Erythroblast (primary cell): Measurements from ENCODE around the gene CTNNAL1.

ENCODE experiments used
- GATA1 ChIP-seq: IDR thresholded peaks from 2 replicates; pipeline ENCODE4 v1.6.1; 2011; ENCODE audit warnings: low read depth, mild to moderate bottlenecking, control low read depth, low read length, moderate library complexity
- POLR2A ChIP-seq: IDR thresholded peaks from 2 replicates; pipeline ENCODE4 v1.6.1; 2011; ENCODE audit warnings: mild to moderate bottlenecking, low read length

DNA sequence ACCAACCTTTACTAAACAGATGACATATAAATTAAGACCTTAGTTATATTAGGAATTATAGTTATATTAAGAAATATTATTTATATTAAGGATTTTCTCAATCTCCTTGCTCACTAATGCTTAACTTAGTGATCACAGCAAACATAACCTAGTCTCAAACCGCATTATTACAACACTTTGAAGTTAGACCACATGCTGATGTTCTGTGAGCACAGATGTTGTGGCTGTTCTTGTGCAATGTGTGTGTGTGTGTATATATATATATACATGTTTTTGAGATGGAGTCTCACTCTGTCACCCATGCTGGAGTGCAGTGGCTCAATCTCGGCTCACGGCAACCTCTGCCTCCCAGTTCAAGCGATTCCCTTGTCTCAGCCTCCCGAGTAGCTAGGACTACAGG lies 99.9 kb downstream of the CTNNAL1 start:
- no peak for TF ChIP-seq POLR2A
- no peak for TF ChIP-seq GATA1
